BE2C (cell line): ENCODE results near the gene ACBD3.
A peak's percentile ranks its signal among the peaks of the same experiment; 100 is the strongest.

Experiments
- DNase-seq: peaks from one replicate; pipeline ENCODE4 v3.0.0-alpha.2; 2020
- H3K27me3 ChIP-seq: fragments of 250-450 bp; sonication (Bioruptor Pico); 2 replicates; pipeline ENCODE4 v1.5.1; 2020; ENCODE audit warnings: mild to moderate bottlenecking
- H3K36me3 ChIP-seq: fragments of 250-450 bp; sonication (Bioruptor Pico); 2 replicates; pipeline ENCODE4 v1.5.1; 2020; ENCODE audit warnings: mild to moderate bottlenecking
- H3K4me1 ChIP-seq: fragments of 250-450 bp; sonication (Bioruptor Pico); 2 replicates; pipeline ENCODE4 v1.5.1; 2020
- H3K4me3 ChIP-seq: 2 replicates; pipeline ENCODE4 v1.5.1; 2011; ENCODE audit warnings: low read depth, low read length
- H3K9me3 ChIP-seq: fragments of 250-450 bp; sonication (Bioruptor Pico); 2 replicates; pipeline ENCODE4 v1.5.1; 2020
- CTCF ChIP-seq: IDR thresholded peaks from 2 replicates; pipeline ENCODE4 v1.5.1; 2012; ENCODE audit warnings: mild to moderate bottlenecking, low read depth, low read length

ACBD3 gene

GRCh38 chr1:226157761-226158316 is 28.7 kb downstream of the ACBD3 start:
- no peak for TF ChIP-seq CTCF
- Histone ChIP-seq H3K9me3 (no peaks in the 10 kb centered on the region), H3K4me3 (no peak overlapping the region), H3K27me3 (no peaks in the 10 kb centered on the region), H3K4me1 (no peaks in the 10 kb centered on the region), H3K36me3 (peaks cover 62% of the 10 kb centered on the region)
- no peak for DNase-seq

- Histone ChIP-seq H3K9me3 (no peaks in the 10 kb centered on the region), H3K4me3 (no peak overlapping the region), H3K36me3 (peaks cover 60% of the 10 kb centered on the region), H3K27me3 (no peaks in the 10 kb centered on the region), H3K4me1 (no peaks in the 10 kb centered on the region)
- no peak for DNase-seq
- no peak for TF ChIP-seq CTCF
These were observed 31.9 kb downstream of the ACBD3 start for GRCh38 chr1:226154593-226154992.

- Histone ChIP-seq H3K27me3 (no peaks in the 10 kb centered on the region), H3K4me3 (no peak overlapping the region), H3K36me3 (peaks cover 45% of the 10 kb centered on the region), H3K9me3 (no peaks in the 10 kb centered on the region), H3K4me1 (no peaks in the 10 kb centered on the region)
- 0 out of 2 replicates have a peak, but pooled peaks have one; percentile 14 for TF ChIP-seq CTCF
- DNase-seq: no peak
These were observed 36.7 kb downstream of the ACBD3 start for GRCh38 chr1:226149806-226150205.

GRCh38 chr1:226148121-226148648 is 38.4 kb downstream of the ACBD3 start:
- Histone ChIP-seq H3K9me3 (no peaks in the 10 kb centered on the region), H3K27me3 (no peaks in the 10 kb centered on the region), H3K36me3 (peaks cover 41% of the 10 kb centered on the region), H3K4me1 (no peaks in the 10 kb centered on the region), H3K4me3 (no peak overlapping the region)
- no peak for TF ChIP-seq CTCF
- DNase-seq: no peak

- no peak for DNase-seq
- no peaks in the 10 kb centered on the region for H3K27me3 ChIP-seq
- no peak overlapping the region for H3K4me3 ChIP-seq
- no peaks in the 10 kb centered on the region for H3K9me3 ChIP-seq
- no peaks in the 10 kb centered on the region for H3K4me1 ChIP-seq
- no peak for TF ChIP-seq CTCF
- peaks cover 22% of the 10 kb centered on the region for H3K36me3 ChIP-seq
These were observed 42.5 kb downstream of the ACBD3 start for GRCh38 chr1:226144045-226144444.

GRCh38 chr1:226135709-226136108 is 50.8 kb downstream of the ACBD3 start:
- Histone ChIP-seq H3K9me3 (no peaks in the 10 kb centered on the region), H3K36me3 (no peaks in the 10 kb centered on the region), H3K4me1 (peaks cover 13% of the 10 kb centered on the region), H3K27me3 (no peaks in the 10 kb centered on the region), H3K4me3 (no peak overlapping the region)
- no peak for TF ChIP-seq CTCF
- DNase-seq: no peak
